Stimulated activated CD8-positive, alpha-beta memory T cell treated with anti-CD3 and anti-CD28 coated beads, Interleukin-4, amount 100 ng/mL, for 1 hour (primary cell): ENCODE data around the gene TMEM61.
"Not testable (repeated sequence)": the region's sequence is repeated elsewhere in the genome, so short reads cannot be mapped to it uniquely, and the experiment has no call there.

ENCODE experiments used
- DNase-seq, 2 donors: peaks; one replicate each; pipeline ENCODE4 v3.0.0-alpha.2; 2020; ENCODE audit warnings: low read depth in 2 of 2, low spot score in 1 of 2

The TMEM61 gene

DNA sequence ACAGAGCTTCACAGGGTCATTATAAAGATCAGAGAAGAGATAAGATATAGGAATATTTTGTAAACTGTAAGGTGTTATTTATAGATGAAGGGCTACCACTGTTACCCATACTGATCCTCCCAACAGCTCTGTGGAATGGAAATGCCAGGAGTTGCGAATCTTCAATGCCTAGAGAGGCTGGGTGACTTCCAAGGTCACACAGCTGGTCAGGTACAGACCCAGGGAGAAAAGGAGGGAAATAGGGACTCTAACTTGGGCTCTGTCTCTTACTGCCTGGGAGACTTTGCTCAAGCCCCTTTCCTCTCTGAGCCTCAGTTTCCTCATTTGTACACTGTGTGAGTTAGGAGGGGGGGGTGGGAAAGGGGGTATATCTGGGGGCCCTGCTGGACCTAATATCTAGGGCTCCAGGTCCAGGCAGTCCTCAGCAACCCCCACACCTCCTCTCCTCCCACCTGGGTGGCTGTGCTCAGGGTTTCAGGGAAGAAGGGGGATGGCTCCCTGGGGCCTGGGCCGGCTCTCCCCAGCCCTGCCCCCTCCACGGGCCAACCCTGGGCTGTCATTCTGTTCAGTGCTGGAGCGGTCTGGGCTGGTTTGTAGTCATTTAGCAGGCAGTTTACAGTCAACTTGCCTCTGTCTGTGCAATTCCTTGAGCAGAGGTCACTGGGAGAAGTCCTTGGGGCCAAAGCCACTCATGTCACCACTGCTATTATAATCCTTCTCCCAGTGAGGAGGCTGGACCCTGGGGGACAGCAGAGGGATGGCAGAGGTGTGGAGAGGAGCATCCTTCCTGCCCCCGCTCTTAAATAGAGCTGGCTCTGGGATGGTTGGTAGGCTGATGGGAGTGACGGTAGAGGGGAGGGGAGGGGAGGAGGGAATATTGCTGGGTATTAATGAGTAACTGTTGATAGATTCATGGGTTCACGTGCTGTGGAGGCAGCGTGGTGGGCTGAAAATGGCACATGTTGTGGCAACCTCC, 20.0 kb downstream of the TMEM61 start:
- no peak for DNase-seq

DNA sequence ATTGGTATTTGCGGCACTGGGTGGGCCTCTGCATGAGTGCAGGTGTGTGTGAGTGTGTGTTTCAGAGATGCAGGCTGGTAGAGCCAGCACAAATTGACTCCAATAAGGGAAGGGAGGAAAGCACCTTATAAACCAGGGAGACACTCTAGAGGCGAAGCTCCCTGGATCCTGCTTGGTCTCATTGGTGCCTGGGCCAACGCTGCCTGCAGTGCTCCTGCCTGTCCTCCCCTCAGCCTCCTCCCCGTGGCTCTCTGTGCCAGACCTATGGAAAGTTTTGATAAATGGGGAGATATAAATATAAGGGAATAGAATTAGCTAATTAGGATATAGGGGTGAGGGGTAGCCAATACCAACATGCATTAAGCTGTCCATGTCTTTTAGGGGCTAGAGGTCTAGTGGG, 20.9 kb downstream of the TMEM61 start:
- DNase-seq: no peak

DNA sequence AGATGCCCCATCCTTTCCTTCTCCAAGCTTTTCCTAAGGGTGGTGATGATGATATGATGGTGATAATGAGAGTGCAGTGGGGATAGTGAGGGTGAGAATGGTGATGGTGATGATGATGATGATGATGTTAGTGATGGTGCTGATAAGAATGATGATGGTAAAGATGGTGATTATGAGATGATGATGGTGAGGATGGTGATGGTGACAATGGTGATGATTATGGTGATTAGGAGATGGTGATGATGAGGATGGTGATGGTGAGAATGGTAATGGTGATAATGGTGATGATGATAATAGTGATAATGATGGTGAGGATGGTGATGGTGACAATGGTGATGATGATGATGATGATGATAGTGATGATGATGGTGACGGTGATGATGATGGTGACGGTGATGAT, 22.3 kb downstream of the TMEM61 start:
- DNase-seq: no peak

DNA sequence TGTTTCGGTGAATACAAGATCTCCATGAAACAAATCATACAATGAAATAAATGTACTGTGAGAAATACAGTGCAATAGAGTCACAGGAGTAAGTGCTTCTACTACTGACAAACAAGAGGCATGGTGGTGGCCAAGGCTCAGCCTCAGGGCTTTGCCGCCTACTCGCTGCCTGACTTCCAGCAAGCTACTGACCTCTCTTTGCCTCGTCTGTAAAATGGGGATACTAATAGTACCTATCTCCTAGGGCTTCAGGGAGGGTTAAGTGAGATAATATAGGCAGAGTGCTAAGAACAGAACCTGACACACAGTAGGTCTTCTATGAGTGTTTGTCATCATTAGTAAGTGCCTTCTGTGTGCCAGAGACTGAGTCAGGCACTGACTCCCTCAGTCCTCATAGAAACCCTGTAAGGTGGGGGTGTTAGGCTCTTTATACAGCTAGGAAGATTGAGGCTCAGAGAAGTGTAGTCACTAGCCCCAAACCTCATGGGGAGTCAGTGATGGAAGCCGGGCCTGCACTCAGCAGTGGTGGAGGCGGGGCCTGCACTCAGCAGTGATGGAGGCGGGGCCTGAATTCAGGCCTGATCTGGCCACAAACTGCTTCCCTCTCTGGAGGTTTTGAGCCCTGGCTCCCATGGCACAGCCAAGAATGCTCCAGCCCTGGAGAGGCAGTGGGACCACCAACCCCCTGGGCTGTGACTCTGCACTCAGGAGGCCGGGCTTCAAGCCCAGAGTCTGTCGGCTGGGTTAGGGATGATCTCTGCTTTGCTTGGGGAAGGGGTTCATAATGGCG, 25.1 kb downstream of the TMEM61 start:
- DNase-seq: no peak

DNA sequence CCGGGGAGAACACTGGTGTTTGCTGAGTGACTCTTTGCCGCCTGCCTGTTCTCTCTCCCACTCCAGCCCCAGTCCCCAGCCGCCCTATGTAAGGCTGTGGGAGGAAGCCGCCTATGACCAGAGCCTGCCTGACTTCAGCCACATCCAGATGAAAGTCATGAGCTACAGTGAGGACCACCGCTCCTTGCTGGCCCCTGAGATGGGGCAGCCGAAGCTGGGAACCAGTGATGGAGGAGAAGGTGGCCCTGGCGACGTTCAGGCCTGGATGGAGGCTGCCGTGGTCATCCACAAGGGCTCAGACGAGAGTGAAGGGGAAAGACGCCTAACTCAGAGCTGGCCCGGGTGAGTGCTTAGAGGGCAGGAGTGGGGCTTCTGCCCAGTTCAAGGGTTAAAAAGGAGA, 26.5 kb downstream of the TMEM61 start:
- no peak for DNase-seq

DNA sequence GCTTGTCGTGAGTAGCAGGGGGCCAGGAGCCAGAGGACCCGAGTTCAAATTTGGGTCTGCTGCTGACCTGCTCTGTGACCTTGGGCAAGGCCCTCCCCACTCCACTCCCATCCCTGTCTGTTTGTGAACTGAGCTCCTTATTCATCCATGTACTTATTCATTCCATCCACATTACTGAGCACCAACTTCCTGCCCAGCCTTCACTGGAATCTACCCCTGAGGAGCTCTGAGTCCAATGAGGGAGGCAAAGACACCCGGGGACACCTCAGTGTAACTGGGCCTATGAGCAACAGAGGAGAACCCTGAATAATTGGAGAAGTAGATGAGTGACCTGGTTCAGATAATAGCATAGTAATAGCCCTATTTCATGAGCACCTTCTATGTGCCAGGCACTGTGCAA, 27.2 kb downstream of the TMEM61 start:
- DNase-seq: no peak

DNA sequence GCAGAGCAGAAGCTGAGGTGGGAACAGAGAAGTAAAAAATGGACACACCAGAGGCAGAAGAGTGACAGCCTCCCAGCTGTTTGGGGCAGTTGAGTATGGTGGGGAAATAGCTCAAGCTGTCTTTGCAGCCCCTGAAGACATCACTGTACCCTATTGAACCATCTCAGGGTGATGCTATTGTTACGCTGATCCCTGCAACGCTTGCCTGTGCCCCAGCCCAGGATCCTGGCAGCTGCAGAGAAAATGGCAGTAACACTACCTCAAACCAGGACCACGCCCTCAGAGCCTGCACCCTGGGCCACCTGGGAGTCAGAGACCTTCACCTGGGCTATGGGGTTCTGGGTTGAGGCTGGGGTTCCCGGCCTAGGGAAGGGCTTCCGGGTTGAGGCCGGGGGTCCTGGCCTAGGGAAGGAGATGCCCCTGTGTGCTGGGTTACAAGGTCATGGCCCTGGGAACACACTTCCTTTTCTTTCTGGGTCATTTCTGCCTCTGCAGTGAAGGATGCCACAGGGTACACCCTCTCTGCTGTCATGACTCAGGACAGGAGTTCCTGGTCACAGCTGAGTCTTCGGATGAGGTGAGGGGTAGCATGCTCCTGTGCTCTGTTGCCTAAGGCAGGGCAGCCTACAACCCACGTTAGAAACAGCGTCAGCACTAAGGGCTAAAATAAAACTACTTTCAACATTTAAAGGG, 29.9 kb downstream of the TMEM61 start:
- DNase-seq: no peak

DNA sequence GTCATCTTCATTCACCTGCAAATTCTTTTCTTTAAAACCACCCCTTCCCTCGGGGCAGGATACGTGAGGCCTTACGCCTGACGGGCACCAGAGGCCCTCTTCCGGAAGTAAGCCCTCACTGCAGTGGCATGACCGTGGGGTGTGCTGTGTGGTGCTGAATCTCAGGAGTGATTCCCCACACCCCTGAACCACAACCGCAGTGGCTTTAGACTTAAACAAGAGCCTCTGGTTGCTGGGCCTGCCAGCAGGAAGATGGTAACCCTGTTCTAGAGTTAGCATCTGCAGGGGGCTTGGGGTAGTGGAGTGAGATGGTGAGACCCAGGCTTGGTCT, 30.4 kb downstream of the TMEM61 start:
- no peak for DNase-seq

DNA sequence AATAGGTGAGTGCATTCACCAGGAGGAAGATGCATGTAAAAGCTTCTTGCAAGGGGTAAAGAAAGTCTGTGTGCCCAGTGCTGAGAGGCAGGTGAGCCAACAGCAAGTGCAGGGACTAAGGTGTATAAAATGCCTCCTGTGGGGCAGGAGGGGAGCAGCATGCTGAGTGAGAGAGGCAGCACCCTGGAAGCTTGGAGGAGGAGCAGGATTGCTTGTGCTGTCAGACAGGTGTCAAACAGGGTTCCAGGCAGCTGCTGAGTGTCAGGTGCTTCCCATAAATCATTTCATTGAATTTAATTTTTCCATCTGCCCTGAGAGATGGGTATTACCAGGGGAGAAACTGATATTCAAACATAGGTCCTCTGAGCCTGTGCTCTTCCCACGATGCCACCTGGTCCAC, 32.2 kb downstream of the TMEM61 start:
- DNase-seq: no peak

DNA sequence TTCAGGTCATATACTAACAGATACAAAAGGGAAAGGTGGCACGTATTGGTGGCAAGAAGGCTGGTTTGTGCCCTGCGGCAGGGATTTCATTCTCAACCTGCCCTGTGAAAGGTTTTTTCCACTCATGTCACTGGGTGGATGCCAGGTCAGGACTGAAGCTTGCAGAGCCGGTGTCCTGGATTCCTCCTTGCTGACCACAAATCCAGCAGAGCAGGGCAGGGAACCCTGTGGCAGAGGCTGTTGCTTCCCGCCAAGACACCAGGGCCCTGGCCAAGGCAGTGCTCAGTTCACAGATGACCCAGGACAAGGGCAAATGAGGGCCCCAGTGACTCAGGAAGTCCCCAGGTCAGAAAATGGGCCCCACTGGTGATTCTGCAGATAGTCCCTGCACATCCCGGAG, 34.7 kb downstream of the TMEM61 start:
- DNase-seq: no peak

DNA sequence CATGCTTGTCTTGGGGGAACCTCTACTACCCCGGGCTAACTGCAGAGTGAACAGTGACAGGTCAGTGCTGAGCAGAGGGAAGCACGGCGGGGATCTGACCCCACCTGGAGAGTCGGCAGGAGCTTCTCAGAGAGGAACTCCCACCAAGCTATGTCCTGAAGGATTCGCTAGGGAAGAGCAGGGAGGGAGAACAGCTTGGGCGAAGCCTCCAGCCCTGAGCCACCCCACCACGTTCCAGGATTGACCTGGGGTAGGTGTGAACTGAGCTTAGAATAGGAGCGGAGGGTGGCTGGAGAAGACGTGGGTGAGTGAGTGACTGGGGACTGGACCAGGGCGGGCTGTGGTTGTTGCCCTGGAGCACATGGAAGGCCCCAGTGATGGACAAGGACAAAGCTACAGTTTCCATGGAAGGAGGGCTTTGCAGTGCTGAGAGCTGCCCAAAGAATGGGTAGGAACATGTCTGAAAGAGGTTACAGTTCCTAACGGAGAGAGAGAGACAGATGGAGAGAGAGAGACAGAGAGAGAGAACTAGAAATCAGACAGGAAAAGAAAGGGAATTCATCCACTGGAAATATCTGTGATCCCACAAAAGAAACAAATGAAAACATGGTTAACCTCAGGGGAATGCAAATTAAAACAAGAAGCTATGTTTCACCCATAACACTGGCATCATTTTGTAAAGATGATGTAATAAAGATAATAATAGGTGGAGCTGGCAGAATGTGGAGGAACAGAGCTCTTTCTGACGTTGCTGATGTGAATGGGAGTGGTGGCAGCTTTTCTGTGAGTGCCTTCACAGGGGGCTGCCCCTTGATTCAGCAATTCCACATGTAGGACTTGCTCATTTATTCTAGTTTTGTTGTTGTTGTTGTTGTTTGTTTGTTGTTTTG, 35.5 kb downstream of the TMEM61 start:
- DNase-seq: no peak

DNA sequence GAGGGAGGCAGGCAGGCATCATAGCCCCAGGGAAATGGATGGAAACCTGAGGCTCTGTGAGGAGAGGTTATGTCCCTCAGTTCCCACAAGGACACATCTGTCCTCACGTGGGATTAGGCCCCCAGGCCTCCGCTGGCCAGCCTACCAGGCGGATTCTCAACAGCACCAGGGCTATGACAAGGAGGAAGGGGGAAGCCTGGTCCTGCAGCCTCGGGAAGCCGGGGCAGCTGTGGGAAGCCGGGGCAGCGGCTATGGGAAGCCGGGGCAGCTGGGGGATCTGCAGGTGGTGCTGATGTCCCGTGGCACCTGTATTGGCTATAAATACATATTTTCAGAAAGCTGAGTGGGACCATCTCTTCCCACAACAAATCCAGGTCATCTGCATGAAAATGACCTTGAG, 38.0 kb downstream of the TMEM61 start:
- no peak for DNase-seq

DNA sequence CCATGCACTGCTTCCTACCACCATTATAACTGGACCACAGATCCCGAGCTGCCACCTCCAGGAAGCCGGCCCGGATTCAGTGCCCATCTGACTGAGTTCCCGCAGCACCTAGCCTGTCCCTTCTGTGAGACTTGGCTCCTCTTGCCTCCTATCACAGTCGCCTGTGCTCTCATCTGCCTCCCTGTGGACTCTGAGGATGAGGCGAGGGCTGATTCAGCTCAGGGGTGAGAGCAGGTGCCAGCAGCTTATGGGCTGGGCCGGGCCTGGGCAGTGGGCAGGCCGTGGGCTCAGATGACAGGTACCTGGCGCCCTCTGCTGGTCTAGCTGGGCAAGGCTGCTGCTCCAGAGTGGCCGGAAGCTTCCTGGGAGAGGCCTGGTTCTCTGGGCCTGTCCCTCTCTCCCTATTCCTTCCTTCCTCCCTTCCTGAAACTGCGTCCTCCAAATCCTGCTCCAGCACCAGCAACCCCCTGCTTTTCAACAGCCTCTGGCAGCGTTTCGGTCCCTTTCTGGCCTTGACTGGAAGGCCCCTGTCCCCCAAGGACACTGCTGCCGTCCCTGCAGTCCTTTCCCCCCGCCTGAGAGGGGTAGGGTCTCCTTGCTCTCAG, 41.6 kb downstream of the TMEM61 start:
- peak; percentile 8 to 21 for DNase-seq

DNA sequence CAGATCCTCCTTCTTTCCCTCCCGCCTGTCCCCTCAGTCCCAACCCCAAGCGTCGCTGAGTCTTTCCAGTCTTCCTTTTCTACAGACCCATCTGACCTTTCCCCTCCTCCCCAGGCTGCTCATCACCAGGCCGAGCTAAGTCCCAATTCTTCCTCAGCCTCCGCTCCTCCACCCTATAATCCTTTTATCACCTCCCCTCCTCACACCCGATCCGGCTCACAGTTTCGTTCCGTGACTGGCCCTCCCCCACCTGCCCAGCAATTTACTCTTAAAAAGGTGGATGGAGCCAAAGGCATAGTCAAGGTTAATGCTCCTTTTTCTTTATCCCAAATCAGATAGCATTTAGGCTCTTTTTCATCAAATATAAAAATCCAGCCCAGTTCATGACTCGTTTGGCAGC, 43.7 kb downstream of the TMEM61 start:
- not testable (repeated sequence) for DNase-seq

DNA sequence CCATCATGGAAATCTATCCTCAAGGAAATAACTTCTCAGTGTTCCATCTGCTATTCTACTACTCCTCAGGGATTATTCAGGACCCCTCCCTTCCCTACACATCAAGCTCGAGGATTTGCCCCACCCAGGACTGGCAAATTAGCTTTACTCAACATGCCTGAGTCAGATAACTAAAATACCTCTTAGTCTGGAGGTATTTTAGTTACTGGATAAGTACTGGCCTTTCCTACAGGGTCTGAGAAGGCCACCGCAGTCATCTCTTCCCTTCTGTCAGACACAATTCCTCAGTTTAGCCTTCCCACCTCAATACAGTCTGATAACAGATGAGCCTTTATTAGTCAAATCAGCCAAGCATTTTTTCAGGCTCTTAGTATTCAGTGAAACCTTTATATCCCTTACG, 46.3 kb downstream of the TMEM61 start:
- not testable (repeated sequence) for DNase-seq

DNA sequence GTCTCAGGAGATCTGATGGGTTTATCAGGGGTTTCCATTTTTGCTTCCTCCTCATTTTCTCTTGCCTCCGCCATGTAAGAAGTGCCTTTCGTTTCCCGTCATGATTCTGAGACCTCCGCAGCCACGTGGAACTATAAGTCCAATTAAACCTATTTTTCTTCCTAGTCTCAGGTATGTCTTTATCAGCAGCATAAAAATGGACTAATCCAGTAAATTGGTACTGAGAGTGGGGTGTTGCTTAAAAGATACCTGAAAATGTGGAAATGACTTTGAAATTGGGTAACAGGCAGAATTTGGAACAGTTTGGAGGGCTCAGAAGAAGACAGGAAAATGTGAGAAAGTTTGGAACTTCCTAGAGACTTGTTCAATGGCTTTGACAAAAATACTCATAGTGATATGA, 50.7 kb downstream of the TMEM61 start:
- DNase-seq: not testable (repeated sequence)

DNA sequence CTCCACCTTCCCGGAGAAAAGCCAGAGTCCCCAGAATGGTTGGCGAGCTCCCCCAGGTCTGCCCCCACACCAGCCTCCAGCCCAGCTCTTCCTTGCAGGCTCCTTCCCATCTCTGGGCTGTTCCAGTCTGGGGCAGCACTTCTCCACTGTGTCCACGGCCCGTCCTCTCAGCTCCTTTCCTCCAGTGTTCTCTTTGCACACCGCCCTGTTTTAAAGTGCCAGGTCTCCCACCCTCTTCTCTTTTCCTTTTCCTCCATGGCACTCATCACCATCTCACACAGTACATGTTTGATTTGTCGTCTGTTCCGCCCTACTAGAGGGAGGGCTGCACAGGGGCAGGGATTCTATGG, 52.8 kb downstream of the TMEM61 start:
- no peak for DNase-seq

DNA sequence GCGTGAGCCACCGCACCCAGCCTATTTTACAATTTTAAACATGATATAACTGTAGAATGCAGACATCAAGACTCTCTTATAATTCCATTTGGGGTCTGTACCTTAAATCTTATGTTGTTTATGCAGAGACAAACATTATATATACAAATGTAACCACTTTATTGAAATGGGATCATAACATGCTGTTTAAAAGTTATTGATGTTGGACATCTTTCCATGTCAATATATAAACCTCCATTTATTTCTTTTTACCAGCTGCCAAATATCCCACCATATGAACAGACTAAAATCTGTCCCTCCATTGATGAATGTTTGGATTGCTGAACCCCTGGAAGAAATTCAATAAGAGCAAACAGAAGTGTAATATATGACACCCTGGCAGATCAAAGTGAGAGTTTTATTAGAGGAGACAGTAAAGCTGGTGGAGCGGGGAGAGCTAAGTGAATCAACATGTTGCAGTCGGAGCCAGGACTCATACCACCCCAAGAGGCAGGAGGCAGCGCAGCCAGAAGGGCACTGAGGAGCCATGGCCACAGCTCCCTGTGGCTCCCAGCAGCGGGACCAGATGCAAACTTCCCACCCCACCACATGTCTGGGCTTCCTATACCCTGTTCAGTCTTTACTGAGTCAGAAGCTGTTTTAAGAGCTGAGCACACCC, 54.2 kb downstream of the TMEM61 start:
- DNase-seq: no peak

DNA sequence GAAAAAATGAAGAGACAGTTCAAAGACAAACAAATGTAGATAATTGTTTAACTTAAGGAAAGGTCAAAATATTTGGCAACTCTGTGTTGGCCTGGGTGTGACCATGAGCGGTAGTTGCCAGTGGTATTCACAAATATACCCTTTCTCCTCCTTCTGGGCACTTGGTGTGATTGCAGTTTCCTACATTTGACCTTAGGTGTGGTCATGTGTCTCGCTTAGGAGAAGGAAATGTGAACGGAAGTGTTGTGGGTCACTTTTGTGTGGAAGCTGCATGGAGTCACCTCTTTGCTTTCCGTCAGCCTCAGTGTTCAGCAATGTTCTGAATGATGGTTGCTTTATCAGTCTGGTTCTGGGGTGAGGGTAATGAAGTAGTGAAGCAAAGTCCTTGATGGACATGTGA, 55.5 kb downstream of the TMEM61 start:
- no peak for DNase-seq
